Brain microvascular endothelial cell (primary cell): ENCODE measurements around the gene LCN10.

Experiments
- DNase-seq: peaks from one replicate; pipeline ENCODE4 v3.0.0-alpha.2; 2020
- H3K27ac ChIP-seq: fragments of 250-450 bp; sonication (Bioruptor Pico); 2 replicates; pipeline ENCODE4 v1.5.1; 2020; ENCODE audit warnings: mild to moderate bottlenecking, moderate library complexity
- H3K27me3 ChIP-seq: fragments of 250-450 bp; sonication (Bioruptor Pico); replicated peaks from 2 replicates; pipeline ENCODE4 v1.5.1; 2020; ENCODE audit warnings: mild to moderate bottlenecking
- H3K36me3 ChIP-seq: fragments of 250-450 bp; sonication (Bioruptor Pico); replicated peaks from 2 replicates; pipeline ENCODE4 v1.5.1; 2020; ENCODE audit warnings: mild to moderate bottlenecking
- H3K4me3 ChIP-seq: 2 replicates; pipeline ENCODE4 v1.5.1; 2011; ENCODE audit warnings: low read depth, mild to moderate bottlenecking, control low read depth, low read length, moderate library complexity
- in situ Hi-C: cut with HindIII; loops from 2 replicates; pipeline ENCODE4 v1.10.0; 2017; ENCODE audit warnings: low sequenced_read_pairs, low pct_ligation_motif_present
- TF ChIP-seq, protein P1 (sequence below): IDR thresholded peaks from 2 replicates; pipeline ENCODE4 v1.5.1; 2011; ENCODE audit warnings: low read depth, mild to moderate bottlenecking, moderate library complexity, low read length, control low read depth, inconsistent platforms; ENCODE audit errors: missing control alignments

LCN10 gene

DNA sequence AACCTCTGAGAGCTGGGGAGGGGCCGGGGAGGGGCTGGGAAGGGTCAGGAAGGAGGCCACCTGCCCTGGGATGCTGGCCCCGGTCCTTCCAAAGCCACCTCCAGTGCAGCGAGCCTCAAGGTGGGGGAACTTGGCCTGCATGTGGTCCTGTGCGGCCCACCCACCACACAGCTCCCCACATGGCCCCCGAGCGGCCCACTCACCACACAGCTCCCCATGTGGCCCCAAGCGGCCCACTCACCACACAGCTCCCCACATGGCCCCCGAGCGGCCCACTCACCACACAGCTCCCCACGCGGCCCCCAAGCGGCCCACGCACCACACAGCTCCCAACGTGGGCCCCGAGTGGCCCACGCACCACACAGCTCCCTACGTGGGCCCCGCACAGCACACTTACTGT is 2.0 kb upstream of the LCN10 start:
- Histone ChIP-seq H3K27me3 (peaks cover 16% of the 10 kb centered on the region), H3K4me3 (no peak overlapping the region), H3K36me3 (no peaks in the 10 kb centered on the region), H3K27ac (no peak overlapping the region)
- in situ Hi-C loops: no loop called here
- no peak for DNase-seq
- TF ChIP-seq, protein P1, sequence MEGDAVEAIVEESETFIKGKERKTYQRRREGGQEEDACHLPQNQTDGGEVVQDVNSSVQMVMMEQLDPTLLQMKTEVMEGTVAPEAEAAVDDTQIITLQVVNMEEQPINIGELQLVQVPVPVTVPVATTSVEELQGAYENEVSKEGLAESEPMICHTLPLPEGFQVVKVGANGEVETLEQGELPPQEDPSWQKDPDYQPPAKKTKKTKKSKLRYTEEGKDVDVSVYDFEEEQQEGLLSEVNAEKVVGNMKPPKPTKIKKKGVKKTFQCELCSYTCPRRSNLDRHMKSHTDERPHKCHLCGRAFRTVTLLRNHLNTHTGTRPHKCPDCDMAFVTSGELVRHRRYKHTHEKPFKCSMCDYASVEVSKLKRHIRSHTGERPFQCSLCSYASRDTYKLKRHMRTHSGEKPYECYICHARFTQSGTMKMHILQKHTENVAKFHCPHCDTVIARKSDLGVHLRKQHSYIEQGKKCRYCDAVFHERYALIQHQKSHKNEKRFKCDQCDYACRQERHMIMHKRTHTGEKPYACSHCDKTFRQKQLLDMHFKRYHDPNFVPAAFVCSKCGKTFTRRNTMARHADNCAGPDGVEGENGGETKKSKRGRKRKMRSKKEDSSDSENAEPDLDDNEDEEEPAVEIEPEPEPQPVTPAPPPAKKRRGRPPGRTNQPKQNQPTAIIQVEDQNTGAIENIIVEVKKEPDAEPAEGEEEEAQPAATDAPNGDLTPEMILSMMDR: no peak

DNA sequence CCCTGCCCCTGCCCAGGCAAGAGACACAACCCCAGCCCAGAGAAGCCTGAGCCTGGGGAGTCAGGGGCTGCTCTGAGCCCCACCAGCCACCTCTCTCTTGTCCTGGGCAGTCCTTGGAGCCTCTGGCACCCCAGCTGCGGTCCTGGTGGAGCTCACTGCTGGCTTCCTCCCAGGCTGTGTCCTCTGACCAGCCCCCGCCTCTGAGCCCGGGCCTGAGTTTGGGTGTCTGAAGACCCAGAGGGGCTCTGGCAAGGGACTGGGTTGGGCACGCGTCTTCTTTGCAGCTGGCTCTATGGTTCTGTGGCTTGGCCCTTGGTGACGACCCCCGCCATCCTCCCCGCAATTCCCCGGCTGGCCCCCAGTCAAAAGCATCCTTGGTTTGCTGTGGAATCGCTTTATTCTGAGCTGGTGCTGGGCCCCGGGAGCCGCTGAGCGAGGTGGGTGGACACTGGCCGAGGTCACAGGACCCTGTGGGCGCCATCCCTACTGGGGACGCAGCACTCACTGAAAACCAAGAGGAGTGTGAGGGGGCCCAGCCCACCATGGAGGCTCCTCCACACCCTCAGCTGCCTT is 985 bp upstream of the LCN10 start:
- no peak overlapping the region for H3K27ac ChIP-seq
- peaks cover 16% of the 10 kb centered on the region for H3K27me3 ChIP-seq
- TF ChIP-seq, protein P1: no peak
- DNase-seq: no peak
- no peak overlapping the region for H3K4me3 ChIP-seq
- in situ Hi-C loops: no loop called here
- H3K36me3 ChIP-seq: no peaks in the 10 kb centered on the region

GRCh38 chr9:136741883-136742571 is 713 bp downstream of the LCN10 start:
- Histone ChIP-seq H3K27me3 (peaks cover 16% of the 10 kb centered on the region), H3K4me3 (no peak overlapping the region), H3K27ac (no peak overlapping the region), H3K36me3 (no peaks in the 10 kb centered on the region)
- in situ Hi-C loops: no loop called here
- TF ChIP-seq, protein P1: no peak
- DNase-seq: no peak

DNA sequence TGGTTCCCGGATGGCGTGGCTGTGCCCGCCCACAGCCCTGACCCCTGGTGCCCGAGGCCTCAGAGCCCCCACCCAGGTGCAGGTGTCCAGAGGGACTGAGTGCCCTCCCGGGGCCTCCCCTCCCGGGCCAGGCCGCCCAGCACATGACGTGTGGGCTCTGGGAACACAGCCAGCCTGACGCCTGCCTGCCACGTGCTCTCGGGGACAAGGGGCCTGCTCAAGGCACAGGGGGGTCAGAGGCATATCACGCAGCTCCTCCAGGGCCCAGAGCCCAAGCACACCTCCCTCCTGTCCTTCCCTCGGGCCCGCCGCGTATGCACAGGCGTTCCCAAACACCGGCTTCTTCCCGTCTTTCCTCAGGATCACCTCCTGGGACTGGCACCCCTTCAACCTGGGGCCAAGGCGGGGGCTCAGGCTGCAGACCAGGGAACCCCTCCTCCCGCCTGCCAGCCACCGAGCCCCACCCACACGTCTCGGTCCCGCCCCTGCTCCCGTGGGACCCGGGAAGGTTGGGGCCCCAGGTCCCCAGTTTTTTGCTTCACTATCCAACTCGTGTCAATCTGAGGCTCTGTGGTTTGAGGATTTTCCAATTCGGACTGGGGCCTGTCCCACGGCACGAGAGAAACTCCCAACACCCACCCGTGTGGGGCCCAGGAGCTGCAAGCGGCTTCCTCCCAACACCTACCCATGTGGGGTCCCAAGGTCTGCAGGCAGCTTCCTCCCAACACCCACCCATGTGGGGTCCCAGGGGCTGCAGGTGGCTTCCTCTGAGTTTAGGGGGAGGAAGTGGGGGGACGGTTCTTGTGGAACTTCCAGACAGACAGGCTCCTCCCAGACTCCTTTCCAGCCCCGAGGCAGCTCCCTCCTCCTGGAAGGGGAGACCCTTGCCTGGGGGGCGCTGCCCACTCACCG is 1.5 kb downstream of the LCN10 start:
- in situ Hi-C loops: no loop called here
- H3K27ac ChIP-seq: no peak overlapping the region
- peaks cover 16% of the 10 kb centered on the region for H3K27me3 ChIP-seq
- no peak for DNase-seq
- H3K4me3 ChIP-seq: no peak overlapping the region
- no peaks in the 10 kb centered on the region for H3K36me3 ChIP-seq
- TF ChIP-seq, protein P1: no peak

- in situ Hi-C loops: no loop called here
These were observed 2.2 kb downstream of the LCN10 start for GRCh38 chr9:136740491-136740890.

More at GRCh38 chr9:136740491-136740890, 2.2 kb downstream of the LCN10 start:
- DNase-seq: no peak
- TF ChIP-seq, protein P1: no peak
- Histone ChIP-seq H3K36me3 (no peaks in the 10 kb centered on the region), H3K27ac (no peak overlapping the region), H3K27me3 (peaks cover 16% of the 10 kb centered on the region), H3K4me3 (no peak overlapping the region)
